ENCODE data around the gene PTH1R.
A peak's percentile ranks its signal among the peaks of the same experiment; 100 is the strongest.

PTH1R gene

DNA sequence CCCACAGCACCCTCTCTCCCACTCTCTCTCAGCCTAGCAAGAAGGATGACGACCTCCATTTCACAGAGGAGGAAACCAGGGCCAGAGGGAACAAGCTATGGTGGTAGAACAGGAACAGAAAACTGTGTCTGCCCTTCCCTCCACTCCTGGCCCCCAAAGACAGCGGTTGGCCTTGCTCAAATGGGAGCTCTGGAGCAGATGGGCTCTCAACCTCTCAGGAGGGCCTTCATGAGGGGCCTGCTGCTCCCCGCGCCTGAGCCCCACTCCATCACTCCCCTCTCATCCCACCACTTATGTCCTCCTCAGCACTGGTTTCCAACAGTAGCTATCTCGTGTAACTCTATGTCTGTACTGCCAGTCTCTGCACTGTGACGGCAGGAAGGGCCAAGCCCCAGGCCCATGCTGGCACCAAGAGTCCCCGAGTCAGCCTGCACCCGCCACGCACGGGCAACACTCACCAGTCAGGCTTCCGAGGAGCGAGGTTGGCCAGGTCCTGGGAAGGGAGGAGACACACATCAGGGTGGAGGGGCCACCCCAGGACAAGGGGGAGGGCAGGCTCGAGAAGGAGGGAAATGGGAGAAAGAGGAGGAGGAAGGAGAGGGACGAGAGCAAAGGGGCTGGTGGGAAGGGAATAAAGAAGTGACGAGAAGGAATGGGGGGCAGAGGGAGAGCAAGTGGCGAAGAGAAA lies 45.5 kb downstream of the PTH1R start:
- H3F3A ChIP-seq (ENCODE audit: control insufficient read depth, insufficient read depth): peaks cover 21% of the 10 kb centered on the region
- no peaks in the 10 kb centered on the region for H3K27me3 ChIP-seq (ENCODE audit: control insufficient read depth, low read length)
- H3K9me3 ChIP-seq (ENCODE audit: control insufficient read depth, insufficient read depth, low read length): no peaks in the 10 kb centered on the region
- peaks cover 38% of the 10 kb centered on the region for H3K79me2 ChIP-seq (ENCODE audit: control insufficient read depth, low read length)
- no peak overlapping the region for H3K27ac ChIP-seq (ENCODE audit: low read depth, low read length)
- H3K4me1 ChIP-seq (ENCODE audit: control insufficient read depth, low read length): peaks cover 40% of the 10 kb centered on the region
- no peaks in the 10 kb centered on the region for H3K9me2 ChIP-seq (replicated peaks; ENCODE audit: control insufficient read depth, low read length)
- H3K36me3 ChIP-seq (ENCODE audit: control insufficient read depth, low read length): peaks cover 91% of the 10 kb centered on the region
- H4K20me1 ChIP-seq (ENCODE audit: control insufficient read depth, insufficient read depth, low read depth, low read length): peaks cover 4% of the 10 kb centered on the region; the same call in 1 of the 2 replicates
- no peak overlapping the region for H3K4me2 ChIP-seq (ENCODE audit: low read length)
- TF ChIP-seq CTCF (IDR thresholded peaks at IDR 0.05; ENCODE audit: low read depth, low read length, poor library complexity, severe bottlenecking): no peak
- TF ChIP-seq EZH2phosphoT487 (IDR thresholded peaks at IDR 0.05; ENCODE audit: borderline replicate concordance, low read length): no peak
- H3K4me3 ChIP-seq (ENCODE audit: low read length): no peak overlapping the region

DNA sequence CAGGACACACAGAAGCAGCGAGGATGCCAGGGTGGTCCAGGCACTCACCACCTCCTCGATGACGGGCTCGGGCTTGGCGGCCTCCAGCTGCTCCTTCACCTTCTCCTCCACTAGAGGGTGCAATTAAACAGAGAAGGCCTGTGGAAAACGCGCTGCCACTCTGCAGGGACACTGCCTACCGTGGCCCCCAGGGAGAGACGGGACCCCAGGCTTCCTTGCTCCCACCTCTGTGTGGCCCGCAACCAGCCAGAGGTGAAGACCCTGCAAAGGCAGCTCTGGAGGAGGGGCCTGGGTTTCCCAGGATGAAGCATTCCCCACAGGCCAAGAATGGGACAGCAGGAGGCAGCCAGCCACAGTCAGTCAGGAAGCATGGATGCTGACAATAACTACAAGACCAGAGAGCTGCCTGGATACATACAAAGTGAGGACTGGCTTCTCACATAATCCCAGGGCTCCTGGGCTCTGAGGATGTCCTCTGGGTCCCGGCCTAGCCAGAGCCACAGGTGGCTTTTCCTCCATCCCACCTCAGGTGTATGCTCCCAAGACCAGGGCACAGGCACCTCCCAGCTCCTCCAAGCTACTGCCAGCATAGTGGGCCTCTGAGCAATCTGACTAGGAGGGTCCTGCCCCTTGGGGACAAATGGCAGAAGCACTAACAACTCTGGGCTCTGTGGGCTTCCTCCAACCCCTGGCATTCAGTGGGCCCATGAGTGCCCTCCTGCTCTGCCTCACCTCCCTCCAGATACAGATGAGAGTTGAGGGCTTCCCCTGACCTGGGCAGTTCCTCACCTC lies 46.2 kb downstream of the PTH1R start:
- Histone ChIP-seq H3K4me3 (ENCODE audit: low read length) (no peak overlapping the region), H3K9me2 (replicated peaks; ENCODE audit: control insufficient read depth, low read length) (no peaks in the 10 kb centered on the region), H3K9me3 (ENCODE audit: control insufficient read depth, insufficient read depth, low read length) (no peaks in the 10 kb centered on the region), H3F3A (ENCODE audit: control insufficient read depth, insufficient read depth) (peaks cover 25% of the 10 kb centered on the region), H3K4me2 (ENCODE audit: low read length) (no peak overlapping the region), H3K27me3 (ENCODE audit: control insufficient read depth, low read length) (no peaks in the 10 kb centered on the region), H3K27ac (ENCODE audit: low read depth, low read length) (no peak overlapping the region), H4K20me1 (ENCODE audit: control insufficient read depth, insufficient read depth, low read depth, low read length) (peaks cover 4% of the 10 kb centered on the region; the same call in 1 of the 2 replicates), H3K4me1 (ENCODE audit: control insufficient read depth, low read length) (peaks cover 47% of the 10 kb centered on the region), H3K79me2 (ENCODE audit: control insufficient read depth, low read length) (peaks cover 38% of the 10 kb centered on the region), H3K36me3 (ENCODE audit: control insufficient read depth, low read length) (peaks cover 90% of the 10 kb centered on the region)
- no peak for TF ChIP-seq EZH2phosphoT487 (IDR thresholded peaks at IDR 0.05; ENCODE audit: borderline replicate concordance, low read length)
- TF ChIP-seq CTCF (IDR thresholded peaks at IDR 0.05; ENCODE audit: low read depth, low read length, poor library complexity, severe bottlenecking): peak; percentile 89

DNA sequence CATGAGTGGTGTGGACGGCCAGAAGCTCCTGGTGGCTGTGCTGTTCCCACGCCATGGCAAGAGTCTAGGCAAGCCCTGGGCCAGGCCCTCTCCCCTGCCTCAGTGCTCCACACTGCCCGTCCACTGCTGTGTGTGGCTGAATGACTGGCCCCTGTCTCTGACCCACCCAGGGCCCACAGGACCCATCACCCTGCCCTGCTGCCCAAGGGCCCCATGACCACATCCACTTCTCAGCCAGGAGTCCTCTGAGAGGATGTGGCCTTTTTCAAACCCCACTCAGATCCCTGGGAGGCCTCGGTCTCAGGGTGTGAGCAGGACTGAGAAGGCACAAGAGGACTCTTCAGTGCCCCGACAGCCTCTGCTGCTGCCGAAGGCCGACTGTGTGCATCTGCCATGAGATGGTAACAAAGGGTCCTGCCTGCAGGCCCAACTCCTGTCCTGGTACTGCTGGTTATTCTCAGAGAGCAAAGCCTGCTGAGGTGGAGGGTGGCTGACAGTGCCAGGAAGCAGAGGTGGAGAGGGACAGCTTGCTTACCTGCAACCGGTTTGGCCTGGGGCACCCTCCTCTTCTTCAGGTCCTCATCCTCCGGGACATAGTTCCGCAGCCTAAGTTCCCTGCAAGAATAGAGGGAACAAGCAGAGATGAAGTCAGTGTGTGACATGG lies 47.5 kb downstream of the PTH1R start:
- peaks cover 4% of the 10 kb centered on the region; the same call in 1 of the 2 replicates for H4K20me1 ChIP-seq (ENCODE audit: control insufficient read depth, insufficient read depth, low read depth, low read length)
- H3K9me3 ChIP-seq (ENCODE audit: control insufficient read depth, insufficient read depth, low read length): no peaks in the 10 kb centered on the region
- TF ChIP-seq EZH2phosphoT487 (IDR thresholded peaks at IDR 0.05; ENCODE audit: borderline replicate concordance, low read length): no peak
- TF ChIP-seq CTCF (IDR thresholded peaks at IDR 0.05; ENCODE audit: low read depth, low read length, poor library complexity, severe bottlenecking): no peak
- peak overlapping the region; percentile 99; the same call in 1 of the 2 replicates for H3K27ac ChIP-seq (ENCODE audit: low read depth, low read length)
- H3K9me2 ChIP-seq (replicated peaks; ENCODE audit: control insufficient read depth, low read length): no peaks in the 10 kb centered on the region
- peaks cover 60% of the 10 kb centered on the region for H3K4me1 ChIP-seq (ENCODE audit: control insufficient read depth, low read length)
- H3K79me2 ChIP-seq (ENCODE audit: control insufficient read depth, low read length): peaks cover 48% of the 10 kb centered on the region
- H3K4me2 ChIP-seq (ENCODE audit: low read length): no peak overlapping the region
- H3K36me3 ChIP-seq (ENCODE audit: control insufficient read depth, low read length): peaks cover 86% of the 10 kb centered on the region
- H3K27me3 ChIP-seq (ENCODE audit: control insufficient read depth, low read length): no peaks in the 10 kb centered on the region
- H3K4me3 ChIP-seq (ENCODE audit: low read length): no peak overlapping the region
- peaks cover 37% of the 10 kb centered on the region for H3F3A ChIP-seq (ENCODE audit: control insufficient read depth, insufficient read depth)
